DMS153 (cell line): ENCODE data around the gene ENPP1.

Experiments used
- DNase-seq: peaks from one replicate; lab custom pipeline; 2025; lab: John Stamatoyannopoulos, UW

ENPP1 gene

DNA sequence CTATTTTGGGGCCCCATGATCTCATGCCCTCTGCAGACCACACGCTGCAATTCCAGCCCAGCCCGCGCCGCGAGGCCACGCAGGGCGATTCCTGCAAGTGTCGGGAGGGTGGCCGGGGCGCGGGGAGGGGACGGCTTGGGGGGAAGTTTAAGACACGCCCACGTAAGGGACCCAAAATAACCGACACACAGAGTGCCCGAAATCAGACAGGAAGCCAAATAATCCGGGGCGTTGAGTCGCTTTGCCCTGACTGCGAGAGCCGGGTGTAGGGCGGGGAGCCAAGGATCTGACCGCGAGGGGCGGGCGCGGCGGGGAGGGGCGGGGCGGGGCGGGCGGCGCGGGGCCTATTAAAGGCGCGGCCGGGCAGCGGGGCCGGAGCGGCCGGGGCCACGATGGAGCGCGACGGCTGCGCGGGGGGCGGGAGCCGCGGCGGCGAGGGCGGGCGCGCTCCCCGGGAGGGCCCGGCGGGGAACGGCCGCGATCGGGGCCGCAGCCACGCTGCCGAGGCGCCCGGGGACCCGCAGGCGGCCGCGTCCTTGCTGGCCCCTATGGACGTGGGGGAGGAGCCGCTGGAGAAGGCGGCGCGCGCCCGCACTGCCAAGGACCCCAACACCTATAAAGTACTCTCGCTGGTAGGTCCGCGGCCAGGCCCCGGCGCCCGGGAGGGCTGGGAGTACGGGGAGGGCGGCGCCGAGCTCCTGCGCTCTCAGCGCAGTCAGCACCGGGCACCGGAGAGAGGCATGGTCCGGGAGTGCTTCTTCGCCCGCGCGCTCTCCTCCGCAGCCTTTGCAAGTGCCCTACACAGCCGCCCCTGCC is at the start of gene ENPP1:
Gene ENPP1 (plus strand): TSS at position 377 of the 816 bp plus-strand sequence. CDS start 16 bp downstream, at position 393.
- DNase-seq = peak; percentile 37

DNA sequence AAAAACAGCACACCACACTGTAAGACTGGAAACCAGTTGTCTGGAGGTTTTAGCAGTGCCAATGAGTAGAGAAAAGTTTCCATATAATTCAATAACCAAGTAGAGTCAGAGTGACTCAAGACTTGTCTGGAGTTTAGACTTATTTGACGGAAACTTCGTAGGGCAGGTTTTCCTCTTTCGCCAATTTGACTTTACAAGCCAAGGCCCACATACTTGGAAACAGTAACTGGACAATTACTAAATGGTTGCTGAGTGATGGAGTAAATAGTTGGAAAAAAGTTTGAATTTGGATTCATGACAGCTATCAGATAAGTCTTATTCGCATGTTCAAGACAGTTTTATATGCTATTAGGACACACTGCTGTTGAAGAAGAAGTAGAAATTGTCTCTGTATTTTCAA is 48.9 kb upstream of the ENPP1 start:
- no peak for DNase-seq

DNA sequence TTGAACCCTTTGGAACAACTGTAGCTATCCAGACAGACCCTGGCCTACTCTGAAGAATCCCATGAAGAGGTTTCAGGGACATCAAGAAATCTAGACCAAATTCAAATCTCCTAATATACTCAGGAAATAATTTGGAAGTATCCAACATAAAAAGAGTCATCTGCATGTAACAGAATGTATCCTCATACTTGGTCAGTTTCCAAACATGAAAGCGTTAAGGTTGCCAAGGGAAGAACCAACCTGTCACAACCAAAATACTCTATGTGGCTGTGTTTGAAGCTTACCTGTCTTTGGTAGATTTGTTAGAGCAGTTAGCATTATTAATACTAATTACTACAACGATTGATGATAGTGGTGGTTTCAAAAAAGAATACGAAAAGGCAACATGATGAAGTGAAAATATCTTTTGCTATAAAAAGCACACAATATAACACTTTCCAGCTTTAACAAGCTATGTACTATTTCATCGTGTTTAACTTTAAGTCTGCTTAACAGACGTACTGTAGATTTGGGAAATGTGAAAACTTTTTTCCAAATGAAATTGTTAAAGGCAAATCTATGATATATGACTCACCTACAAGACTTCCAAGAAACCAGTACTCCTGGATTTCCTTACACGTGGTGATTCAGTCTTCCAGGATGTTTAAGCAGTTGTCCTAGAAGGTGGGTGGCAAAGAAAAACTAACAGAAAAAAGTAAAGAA is 46.6 kb upstream of the ENPP1 start:
- DNase-seq = no peak

DNA sequence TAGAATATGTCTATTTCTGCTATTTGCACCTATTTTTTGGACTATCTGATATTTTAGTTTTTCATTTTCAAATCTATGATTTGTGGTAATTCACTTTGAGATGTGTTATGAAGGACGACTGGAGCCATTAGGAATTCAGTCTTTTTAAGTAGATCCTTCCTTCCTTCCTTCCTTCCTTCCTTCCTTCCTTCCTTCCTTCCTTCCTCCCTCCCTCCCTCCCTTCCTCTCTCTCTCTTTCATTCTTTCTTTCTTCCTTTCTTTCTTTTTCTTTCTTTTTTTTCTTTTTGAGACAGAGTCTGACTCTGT is 46.1 kb upstream of the ENPP1 start:
- DNase-seq = no peak

DNA sequence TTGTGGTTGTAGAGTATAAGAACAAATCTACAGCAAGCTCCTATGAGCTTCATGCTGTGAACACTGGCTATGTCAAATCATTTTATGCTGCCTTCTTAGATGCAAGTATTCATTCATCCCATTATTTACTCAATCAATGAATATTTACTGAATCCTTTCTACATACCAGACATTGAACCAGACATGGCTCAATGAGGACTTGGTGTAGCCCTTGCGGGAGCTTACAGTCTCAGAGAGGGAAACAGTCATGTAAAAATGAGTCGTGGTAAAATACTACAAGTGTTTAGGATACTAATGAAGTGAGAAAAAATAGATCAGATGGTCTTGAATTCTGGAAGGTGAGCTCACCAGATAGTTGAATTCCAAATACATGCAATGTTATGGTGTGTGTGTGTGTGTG is 44.8 kb upstream of the ENPP1 start:
- no peak for DNase-seq

DNA sequence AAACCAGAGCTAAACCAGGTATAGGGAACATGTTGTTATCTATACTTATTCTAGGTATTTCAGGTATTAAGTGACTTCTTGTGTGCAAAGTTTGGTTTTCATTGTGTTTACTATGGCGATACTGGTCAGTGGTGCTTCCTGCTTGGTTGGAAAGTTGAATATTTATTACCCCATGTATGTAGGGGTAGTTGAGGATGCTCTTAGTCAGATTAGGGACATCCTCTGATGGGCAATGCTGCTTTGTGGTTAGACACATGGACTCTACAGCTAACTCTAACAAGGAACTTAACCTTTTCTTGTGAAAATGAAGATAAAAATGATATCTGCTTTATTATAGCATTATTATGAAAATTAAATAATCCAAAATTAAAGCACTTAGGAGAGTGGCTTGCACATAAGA is 44.1 kb upstream of the ENPP1 start:
- no peak for DNase-seq

DNA sequence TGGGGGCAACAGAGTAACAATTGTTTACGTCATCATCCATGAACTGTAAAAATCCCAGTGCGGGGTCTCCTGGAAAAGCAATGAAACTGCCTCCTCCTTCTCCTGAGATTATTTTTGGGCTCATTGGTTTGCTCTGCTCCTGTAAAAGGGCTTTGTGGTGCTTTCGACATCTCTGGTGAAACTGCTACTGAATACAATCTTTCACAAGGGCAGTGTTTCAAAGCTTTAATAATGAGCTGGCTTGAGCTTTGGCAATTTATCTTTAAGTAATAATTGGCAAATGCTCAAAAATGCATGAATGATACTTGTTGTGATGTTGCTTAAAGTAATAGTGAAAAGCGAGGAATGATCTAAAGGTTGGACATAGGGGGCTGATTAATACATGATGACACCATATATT is 43.5 kb upstream of the ENPP1 start:
- DNase-seq = no peak

DNA sequence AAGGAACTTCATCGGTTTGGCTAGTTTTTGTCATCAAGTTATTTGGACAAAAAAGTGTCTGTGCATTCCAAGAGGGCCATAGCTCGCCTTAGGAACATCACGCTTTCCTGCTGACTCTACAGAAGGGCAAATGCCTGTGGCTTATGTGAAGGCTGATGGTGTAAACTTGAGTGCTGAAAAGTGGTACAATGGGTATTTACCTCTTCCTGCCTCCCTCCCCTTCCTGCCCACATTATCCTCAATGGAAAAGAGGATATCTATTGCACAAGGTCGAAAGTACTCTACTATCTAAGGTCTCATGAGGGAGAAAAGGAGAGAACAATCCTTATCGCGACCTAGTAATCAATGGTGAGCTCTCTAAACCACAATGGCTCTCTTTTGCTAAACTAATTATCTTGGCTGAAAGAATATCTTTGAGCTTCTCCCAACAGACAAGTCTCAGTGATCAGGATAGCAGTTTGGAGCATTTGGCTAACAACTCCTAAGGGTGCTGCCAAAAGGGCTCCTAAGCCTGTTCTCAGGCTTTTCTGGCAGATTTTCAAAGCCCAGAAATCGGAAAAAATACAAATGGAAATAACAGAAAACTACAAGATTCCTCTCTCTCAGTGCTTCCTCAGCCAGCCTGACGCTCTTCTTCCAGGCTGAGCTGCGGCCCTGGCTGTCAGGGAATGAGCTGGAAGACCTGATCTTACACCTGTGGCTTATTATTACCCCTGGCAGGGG is 42.6 kb upstream of the ENPP1 start:
- DNase-seq = no peak

DNA sequence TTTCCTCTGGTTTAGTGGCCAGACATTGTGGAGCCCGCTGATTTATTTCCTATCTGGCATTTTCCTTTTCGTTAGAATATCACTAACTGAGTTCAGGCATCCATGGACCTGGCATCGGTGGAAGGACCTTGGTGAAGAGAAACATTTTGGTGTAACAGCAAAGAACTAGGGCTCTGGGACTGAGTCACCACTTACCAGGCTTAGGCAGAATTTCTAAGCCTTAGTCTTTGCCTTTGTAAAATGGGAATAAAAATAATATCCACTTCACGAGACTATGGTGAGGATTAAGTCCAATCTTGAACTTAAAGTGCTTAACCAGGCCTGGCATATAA is 42.0 kb upstream of the ENPP1 start:
- DNase-seq = no peak

DNA sequence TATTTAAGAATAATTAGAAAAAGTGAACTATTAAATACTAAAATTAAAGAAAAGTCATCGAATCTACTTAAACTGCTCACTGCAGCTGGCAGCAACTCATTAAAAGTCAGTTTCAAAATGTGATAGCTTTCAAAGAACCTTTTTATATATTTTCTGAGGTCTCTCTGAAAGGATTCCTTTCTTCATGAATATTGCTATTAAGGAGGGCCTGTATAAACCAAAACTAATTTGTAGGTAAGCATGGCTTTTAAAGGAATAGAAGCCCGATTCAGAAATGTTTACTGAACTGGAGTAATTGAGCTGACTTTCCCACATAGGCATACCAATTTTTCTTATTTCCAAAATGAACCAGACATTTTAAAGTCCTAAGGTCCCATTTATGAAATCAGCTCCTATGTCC is 41.2 kb upstream of the ENPP1 start:
- DNase-seq = no peak

DNA sequence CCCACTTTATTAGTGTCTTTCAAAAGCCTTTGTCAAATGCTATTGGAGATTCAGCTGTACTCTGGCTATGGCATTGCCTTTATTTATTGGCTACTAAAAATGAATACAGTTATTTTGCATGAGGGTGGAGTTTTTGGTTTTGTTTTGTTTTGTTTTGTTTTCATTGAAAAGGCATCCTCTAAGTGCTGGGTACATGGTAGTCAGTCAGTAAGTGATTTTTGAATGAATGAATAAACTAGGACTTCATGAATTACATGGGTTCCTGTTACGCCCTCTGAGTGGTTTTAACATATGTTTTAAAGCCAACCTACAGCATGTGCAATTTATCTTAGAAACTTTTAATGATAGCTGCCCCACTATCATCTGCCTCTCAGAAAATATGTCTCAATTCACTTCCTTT is 38.9 kb upstream of the ENPP1 start:
- no peak for DNase-seq

DNA sequence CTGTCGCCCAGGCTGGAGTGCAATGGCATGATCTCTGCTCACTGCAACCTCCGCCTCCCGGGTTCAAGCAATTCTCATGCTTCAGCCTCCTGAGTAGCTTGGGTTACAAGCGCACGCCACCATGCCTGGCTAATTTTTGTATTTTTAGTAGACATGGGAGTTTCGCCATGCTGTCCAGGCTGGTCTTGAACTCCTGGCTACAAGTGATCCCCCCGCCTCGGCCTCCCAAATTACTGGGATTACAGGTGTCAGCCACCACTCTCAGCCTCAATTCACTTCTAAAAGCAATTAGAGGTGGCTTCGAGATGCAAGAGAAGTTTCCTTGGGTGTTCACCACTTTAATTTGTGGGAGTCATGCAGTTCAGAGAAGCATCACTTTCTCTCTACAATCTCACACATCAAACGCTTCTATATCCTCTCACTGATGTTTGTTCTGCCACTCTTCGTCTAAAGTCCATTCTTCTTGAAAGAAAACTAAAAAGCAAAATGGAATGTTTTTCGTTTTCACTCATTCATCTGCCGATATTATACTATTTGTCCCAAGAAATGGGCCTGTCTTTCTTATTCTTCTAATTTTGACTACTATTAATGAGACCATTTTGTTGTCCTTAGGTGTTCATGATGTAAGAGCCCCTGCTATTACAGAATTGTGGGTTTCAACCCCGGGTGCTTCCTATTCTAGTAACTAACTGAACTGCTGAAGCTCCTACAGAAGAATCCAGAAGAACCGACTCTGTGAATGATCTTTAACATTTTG is 38.3 kb upstream of the ENPP1 start:
- no peak for DNase-seq

DNA sequence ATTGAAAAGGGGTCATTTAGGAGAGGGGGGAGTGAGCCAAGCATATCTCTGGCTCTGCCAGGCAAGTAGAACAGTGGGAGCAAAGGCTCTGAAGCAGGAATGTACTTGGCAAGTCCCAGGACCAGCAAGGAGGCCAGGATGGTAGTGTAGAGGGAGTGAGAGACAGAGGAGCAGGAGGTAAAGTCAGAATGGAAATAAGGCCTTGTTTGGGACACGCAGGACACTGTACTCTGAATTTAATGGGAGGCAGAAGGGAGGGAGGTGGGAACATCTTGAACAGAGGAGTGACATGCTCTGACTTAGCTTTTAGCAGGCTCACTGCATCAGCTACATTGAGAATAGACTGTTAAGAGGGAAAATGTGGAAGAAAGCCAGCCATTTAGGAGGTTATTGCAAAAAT is 37.0 kb upstream of the ENPP1 start:
- no peak for DNase-seq

DNA sequence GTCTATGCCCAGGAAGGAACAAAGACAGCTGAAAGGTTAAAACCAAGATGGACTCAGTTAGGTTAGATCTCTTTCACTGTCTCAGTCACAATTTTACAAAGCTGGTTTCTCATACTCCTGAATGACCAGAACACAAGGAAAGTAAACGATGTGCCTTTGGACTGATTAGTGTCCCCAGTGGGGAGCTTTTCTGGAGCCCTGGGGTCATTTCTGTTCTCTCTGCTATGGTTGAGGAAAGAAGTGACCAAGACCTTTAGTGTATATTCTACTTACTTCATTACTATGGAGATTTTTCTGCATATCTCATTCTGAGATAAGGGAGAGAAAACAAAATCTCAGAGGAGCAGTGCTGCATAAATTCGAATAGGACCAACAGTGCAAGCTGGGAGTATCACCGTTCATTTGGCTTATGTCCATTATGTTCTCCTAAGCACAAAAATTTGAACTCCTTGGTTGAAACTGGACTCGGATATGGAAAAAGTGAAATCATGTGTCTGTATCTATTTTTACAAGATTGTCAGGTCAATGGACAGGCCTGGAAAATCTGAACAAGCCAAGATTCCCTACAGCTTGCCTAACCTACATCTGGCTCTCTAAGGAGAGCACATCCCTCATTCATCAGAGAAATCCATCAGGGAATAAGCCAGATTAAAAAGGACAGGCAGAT is 34.4 kb upstream of the ENPP1 start:
- DNase-seq = no peak

DNA sequence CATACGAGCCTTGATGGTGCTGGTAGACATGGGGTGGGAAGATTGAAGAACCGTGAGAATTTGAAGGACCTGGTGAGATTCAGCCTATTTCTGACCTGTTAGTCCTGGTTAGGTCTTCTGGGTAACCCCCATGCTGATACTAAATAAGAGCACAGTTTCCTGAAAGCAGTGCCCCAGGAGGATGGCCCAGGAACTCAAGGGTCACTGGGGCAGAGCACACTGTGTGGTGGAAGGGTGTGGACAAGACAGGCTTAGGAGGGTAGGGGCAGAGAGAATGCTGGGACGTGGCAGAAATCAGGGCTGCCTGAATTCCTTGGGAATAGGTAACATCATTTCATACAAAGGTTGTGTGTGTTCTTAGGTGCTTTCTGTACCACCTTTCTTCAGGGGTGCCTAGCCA is 31.9 kb upstream of the ENPP1 start:
- DNase-seq = no peak

DNA sequence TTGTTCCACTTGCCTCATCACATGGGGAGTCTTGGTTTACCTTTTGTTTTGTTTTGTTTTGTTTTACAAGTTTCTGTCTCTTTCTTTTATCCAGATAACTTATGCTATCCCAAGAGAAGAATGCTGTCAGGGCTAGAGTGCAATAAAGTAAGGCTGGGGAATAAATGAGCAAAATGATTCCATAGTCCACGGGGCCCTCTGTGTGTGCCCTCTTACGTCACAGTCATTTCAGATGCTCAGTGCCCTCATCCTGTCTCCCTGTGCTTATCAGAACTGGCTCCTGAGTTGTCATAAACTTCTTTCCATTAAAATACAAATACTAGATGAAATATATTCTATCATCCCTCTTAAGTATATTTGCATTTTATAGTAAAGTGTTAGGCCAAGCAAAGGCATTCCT is 30.8 kb upstream of the ENPP1 start:
- no peak for DNase-seq

DNA sequence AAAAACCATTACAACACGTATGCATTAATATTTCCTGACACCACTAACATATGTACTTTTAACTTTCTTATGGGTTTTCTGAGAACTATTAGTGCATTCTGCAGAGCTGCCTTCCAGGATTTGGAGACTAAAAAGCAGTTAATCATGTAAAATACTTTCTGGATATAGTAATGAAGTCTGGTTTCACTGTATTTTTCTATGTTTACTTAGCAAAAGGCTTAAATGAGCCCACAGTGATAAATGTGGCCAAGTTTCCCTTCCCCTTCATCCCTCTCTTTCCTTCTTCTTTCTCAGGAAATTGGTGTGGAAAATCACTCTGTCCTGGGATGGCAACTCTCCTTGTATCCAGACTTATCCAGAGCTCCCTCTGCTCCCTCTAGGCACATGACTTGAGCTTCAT is 29.7 kb upstream of the ENPP1 start:
- no peak for DNase-seq

DNA sequence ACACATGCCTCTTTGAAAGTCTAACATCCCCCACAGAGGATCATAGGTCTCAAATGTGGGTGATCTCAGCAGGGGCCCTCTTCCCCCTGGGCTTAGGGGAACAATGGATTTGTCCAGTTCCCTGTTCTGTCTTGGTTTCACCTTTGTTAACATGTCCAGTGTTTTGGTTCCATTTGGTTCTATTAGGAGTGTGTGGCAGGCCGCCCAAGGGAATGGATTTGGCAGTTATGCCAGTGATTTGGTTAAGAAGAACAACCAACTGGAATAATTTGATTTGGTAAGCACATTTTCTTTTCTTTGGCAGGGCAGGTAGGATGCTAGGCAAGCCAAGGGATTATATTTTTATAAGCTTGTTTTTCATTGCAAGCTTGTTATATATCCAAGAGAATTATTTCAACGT is 28.5 kb upstream of the ENPP1 start:
- no peak for DNase-seq

DNA sequence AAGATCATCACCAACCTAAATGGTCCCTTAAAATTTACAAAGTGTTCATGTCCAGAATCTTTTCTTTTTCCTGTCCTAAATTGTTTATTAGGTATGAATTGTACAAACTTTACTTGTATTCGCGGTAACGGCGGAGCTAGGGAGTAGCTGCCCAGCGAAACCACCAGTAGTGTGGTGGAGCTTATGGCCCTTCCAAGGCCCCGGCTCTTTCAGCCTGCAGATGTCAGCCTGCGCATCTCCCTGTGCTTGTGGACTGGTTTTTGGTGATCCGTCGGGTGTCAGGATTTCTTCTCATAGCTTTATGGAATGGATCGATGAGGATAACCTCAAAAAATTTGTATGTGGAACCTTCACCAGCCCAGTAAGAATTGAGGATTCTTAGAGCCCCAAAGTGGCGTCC is 27.2 kb upstream of the ENPP1 start:
- no peak for DNase-seq

DNA sequence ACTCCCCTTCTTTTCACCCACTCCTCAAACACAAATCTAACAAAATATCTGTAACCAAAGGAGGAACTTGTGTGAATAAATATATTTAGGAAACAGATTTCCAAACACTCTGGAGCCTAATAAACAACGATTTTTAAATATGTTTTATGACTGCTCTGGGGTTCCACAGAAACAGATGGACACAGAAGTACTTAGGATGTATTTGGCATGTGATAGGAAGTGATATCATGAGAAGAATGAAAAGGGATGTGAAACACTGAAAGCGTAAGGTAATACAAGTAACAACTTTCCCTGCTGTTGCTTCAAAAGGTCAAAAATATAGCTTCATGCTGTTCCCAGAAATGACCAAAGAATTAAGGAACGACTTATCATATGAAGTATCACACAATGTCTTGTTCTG is 26.1 kb upstream of the ENPP1 start:
- DNase-seq = no peak

DNA sequence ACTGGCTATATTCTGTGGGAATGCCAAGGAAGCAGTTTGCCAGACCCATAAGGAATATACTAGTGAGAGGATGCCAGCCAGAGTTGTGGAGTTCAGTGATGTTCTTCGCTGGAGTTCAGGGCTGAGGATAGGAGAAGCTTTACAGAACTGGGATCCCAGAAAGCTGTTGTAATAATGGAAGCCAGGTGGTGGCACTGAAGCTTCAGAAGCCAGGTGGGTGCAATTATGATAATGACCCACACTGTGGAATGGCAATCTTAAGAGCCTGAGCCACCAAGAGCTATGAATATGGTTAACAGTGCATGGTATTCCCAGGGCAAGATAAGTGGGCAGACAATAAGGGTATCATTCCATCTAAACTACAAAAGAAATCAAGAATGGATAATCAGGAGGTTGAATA is 25.1 kb upstream of the ENPP1 start:
- DNase-seq = no peak

DNA sequence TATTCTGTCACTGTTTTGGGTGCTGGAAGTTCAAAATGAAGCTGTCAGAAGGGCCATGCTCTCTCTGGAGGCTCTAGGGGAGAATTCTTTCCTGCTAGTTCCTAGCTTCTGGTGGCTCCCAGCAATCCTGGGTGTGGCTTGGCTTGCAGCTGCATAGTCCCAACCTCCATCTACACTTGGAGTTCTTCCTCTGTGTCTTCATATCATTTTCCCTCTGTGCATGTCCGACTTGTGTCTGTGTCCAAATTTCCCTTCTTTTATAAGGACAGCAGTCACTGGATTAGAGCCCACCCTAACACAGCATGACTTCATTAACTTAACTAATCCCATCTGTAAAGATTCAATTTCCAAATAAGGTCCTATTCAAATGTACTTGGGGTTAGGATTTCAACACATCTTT is 23.3 kb upstream of the ENPP1 start:
- DNase-seq = no peak
